DLD1 (cell line): Measurements from ENCODE around the gene ZNF516.
"Not testable (repeated sequence)": the region's sequence is repeated elsewhere in the genome, so short reads cannot be mapped to it uniquely, and the experiment has no call there.

Source experiments
- in situ Hi-C: cut with HindIII; loops from 2 replicates; pipeline ENCODE4 v1.10.0; 2017; ENCODE audit warnings: low sequenced_read_pairs

The ZNF516 gene

GRCh38 chr18:76495006-76495370, at the start of gene ZNF516:
ZNF516 (minus strand) TSS chr18:76495242; CDS start chr18:76443054, 52,188 bp downstream.
- in situ Hi-C loops: no loop called here

- in situ Hi-C loops: no loop called here
Measured at GRCh38 chr18:76538846-76539245, 43.8 kb upstream of the ZNF516 start.

- in situ Hi-C loops: no loop called here
Measured at GRCh38 chr18:76537621-76538020, 42.6 kb upstream of the ZNF516 start.

GRCh38 chr18:76536593-76536992, 41.6 kb upstream of the ZNF516 start:
- in situ Hi-C loops: not testable (repeated sequence)

GRCh38 chr18:76532875-76533274, 37.8 kb upstream of the ZNF516 start:
- in situ Hi-C loops: no loop called here

GRCh38 chr18:76530846-76531245, 35.8 kb upstream of the ZNF516 start:
- in situ Hi-C loops: no loop called here

- in situ Hi-C loops: no loop called here
Measured at GRCh38 chr18:76530391-76530790, 35.3 kb upstream of the ZNF516 start.

GRCh38 chr18:76529433-76529811, 34.4 kb upstream of the ZNF516 start:
- in situ Hi-C loops: no loop called here

GRCh38 chr18:76528477-76529432, 33.7 kb upstream of the ZNF516 start:
- in situ Hi-C loops: no loop called here

GRCh38 chr18:76525911-76526310, 30.9 kb upstream of the ZNF516 start:
- in situ Hi-C loops: no loop called here

GRCh38 chr18:76524900-76525698, 30.1 kb upstream of the ZNF516 start:
- in situ Hi-C loops: no loop called here

- in situ Hi-C loops: no loop called here
Measured at GRCh38 chr18:76524477-76524876, 29.4 kb upstream of the ZNF516 start.

GRCh38 chr18:76522551-76522950, 27.5 kb upstream of the ZNF516 start:
- in situ Hi-C loops: no loop called here

- in situ Hi-C loops: no loop called here
Measured at GRCh38 chr18:76522122-76522503, 27.1 kb upstream of the ZNF516 start.

GRCh38 chr18:76521417-76522121, 26.5 kb upstream of the ZNF516 start:
- in situ Hi-C loops: no loop called here

GRCh38 chr18:76518860-76519538, 24.0 kb upstream of the ZNF516 start:
- in situ Hi-C loops: no loop called here

- in situ Hi-C loops: no loop called here
Measured at GRCh38 chr18:76518123-76518859, 23.2 kb upstream of the ZNF516 start.

GRCh38 chr18:76515576-76515975, 20.5 kb upstream of the ZNF516 start:
- in situ Hi-C loops: no loop called here

GRCh38 chr18:76514573-76514972, 19.5 kb upstream of the ZNF516 start:
- in situ Hi-C loops: no loop called here

- in situ Hi-C loops: no loop called here
Measured at GRCh38 chr18:76507830-76508385, 12.9 kb upstream of the ZNF516 start.
